Measurements from ENCODE around the gene HECW1. TPM values are rescaled to one million over a fixed set of nuclear protein-coding genes. Genes with fewer than 3 reads are reported as not detected.

The HECW1 gene
- total RNA-seq, 1 donor from 2014 or later: 1.6 TPM

DNA sequence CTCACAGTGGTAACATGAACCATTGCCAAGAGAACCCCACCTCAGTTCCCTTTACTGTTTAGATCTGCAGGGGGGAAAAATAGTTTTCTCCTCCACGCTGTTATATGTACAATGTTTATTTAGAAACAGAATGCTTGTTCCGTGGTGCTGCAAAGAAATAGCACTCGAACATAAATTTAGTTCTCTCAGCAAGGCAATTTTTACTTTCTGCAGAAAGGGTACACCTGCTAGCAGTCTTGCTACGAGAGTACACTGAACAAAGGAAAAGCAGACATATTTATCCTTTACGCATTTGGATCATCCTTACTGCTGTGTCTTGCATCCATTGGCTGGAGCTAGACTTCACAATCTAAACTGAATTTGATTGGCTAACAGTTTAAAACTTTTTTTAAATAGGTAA is 178.5 kb downstream of the HECW1 start:
- DNase-seq: no peak
- no peak for TF ChIP-seq CTCF (IDR thresholded peaks at IDR 0.05)
- no peaks in the 10 kb centered on the region for H3K36me3 ChIP-seq
- ATAC-seq: no peak
- no peaks in the 10 kb centered on the region for H3K4me1 ChIP-seq
- H3K4me3 ChIP-seq: no peak overlapping the region
- no peaks in the 10 kb centered on the region for H3K9me3 ChIP-seq
- intact Hi-C loops (cut with DNase I): no loop called here
- H3K27ac ChIP-seq: no peak overlapping the region
- H3K27me3 ChIP-seq: no peaks in the 10 kb centered on the region

DNA sequence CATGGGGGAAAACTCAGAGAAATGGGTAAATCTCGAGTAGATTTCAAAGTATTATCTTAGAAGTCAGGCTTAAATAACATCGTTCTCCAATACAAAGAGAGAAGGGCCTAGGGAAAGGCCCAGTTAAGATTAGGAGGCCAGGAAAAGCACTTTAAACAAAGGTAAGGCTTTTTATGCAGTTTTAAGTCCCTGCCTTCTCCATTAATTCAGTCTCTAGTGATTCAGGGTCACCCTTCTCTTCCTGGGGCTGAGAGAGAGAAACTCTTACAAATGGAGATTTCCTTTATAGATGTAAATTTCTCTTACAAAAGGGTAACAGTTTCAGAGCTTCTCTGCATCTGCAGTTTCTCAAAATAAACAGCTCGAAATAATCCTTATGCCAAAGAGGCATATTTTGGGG is 179.3 kb downstream of the HECW1 start:
- H3K4me3 ChIP-seq: no peak overlapping the region
- ATAC-seq (no peak), DNase-seq (no peak)
- no peak overlapping the region for H3K27ac ChIP-seq
- no peaks in the 10 kb centered on the region for H3K4me1 ChIP-seq
- H3K36me3 ChIP-seq: no peaks in the 10 kb centered on the region
- intact Hi-C loops (cut with DNase I): no loop called here
- no peaks in the 10 kb centered on the region for H3K9me3 ChIP-seq
- TF ChIP-seq CTCF (IDR thresholded peaks at IDR 0.05): no peak
- H3K27me3 ChIP-seq: no peaks in the 10 kb centered on the region

DNA sequence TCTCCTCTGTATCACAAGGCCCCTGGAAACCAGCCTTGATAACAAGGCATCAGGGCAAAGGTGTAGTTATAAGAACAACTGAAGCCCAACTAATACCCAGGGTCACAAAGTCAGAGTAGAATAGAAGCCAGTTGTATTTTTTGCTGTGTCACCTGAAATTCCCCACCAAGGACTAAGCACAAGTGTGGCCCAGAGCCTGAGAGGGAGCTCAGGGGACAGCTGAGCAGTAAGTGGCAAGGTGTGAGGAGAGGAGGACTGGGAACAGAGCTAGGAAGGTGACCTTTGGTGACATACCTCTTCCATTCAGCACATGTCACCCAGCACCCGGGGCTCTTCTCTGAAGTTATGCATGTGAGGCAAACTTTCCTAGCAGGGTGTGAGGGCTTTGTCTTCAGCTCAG is 179.9 kb downstream of the HECW1 start:
- Histone ChIP-seq H3K4me1 (no peaks in the 10 kb centered on the region), H3K9me3 (no peaks in the 10 kb centered on the region), H3K27me3 (no peaks in the 10 kb centered on the region), H3K27ac (no peak overlapping the region), H3K36me3 (no peaks in the 10 kb centered on the region), H3K4me3 (no peak overlapping the region)
- intact Hi-C loops (cut with DNase I): no loop called here
- ATAC-seq (no peak), DNase-seq (no peak)
- no peak for TF ChIP-seq CTCF (IDR thresholded peaks at IDR 0.05)

DNA sequence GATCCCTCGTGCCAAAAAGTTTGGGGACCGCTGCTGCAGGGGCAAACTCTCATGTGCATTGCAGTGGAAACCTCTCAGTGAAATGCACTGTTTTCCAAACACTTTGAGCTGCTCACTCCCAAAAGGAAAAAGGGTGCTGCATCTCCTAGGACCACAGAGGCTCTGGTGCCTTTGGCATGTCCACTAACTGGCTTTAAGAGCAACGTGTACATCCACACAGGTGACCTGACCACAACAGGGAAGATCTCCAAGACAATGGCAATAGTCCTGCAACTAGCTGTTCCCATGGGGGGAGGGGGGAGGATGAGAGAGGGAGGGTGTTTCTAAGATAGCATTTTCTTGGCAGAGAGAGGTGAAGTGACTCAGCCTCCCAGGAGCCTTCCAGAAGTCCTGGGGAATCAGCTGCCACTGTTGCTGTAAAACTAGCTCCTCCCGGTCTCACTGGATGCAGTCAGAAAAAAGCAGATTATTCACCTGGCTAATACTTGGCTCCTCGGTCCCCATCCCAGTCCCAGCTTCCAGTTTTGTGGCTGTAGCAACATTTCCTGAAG is 181.7 kb downstream of the HECW1 start:
- no peaks in the 10 kb centered on the region for H3K4me1 ChIP-seq
- H3K27ac ChIP-seq: no peak overlapping the region
- no peaks in the 10 kb centered on the region for H3K36me3 ChIP-seq
- intact Hi-C loops (cut with DNase I): no loop called here
- H3K27me3 ChIP-seq: no peaks in the 10 kb centered on the region
- H3K9me3 ChIP-seq: no peaks in the 10 kb centered on the region
- ATAC-seq (no peak), DNase-seq (no peak)
- no peak for TF ChIP-seq CTCF (IDR thresholded peaks at IDR 0.05)
- no peak overlapping the region for H3K4me3 ChIP-seq

DNA sequence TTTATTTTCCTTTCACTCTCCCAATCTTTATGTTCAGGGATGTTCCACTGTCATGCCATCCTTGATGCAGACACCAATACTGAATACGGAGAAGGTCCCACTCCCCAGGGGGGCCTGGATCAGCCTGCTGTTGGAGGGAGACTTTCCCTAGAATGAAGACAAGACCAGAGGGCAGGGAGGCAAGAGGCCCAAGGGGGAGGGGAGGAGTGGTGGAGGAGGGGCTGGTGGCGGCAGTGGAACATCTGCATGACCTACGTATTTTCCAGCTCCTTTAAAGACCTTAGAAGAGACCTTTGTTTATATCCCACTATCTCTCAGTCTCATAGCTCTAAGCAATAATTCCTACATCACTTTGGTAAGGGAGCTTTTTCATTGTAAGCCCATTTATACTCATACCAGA is 183.0 kb downstream of the HECW1 start:
- intact Hi-C loops (cut with DNase I): no loop called here
- H3K27ac ChIP-seq: no peak overlapping the region
- H3K4me1 ChIP-seq: no peaks in the 10 kb centered on the region
- TF ChIP-seq CTCF (IDR thresholded peaks at IDR 0.05): no peak
- DNase-seq: no peak
- ATAC-seq: no peak
- H3K36me3 ChIP-seq: no peaks in the 10 kb centered on the region
- H3K9me3 ChIP-seq: no peaks in the 10 kb centered on the region
- no peaks in the 10 kb centered on the region for H3K27me3 ChIP-seq
- H3K4me3 ChIP-seq: no peak overlapping the region

DNA sequence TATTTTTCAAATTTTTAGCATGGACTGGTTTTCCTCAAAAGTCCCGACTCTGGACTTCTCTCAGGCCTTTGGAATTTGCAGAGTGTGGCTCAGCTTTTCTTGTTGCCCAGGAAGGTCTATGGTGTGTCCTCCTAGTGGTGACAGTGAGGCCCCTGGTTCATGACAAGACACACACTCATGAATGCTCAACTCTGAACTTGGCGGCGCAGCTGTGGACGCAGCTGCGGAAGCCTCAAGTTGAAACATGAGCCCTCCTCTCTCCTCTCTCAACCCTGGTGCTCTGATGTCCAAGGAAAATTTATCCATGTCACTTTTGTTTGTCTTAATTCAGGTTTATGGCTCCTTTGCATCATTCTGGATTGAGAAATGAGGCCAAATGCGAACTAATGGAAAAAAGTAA is 183.9 kb downstream of the HECW1 start:
- ATAC-seq (no peak), DNase-seq (no peak)
- H3K27ac ChIP-seq: no peak overlapping the region
- intact Hi-C loops (cut with DNase I): no loop called here
- H3K9me3 ChIP-seq: no peaks in the 10 kb centered on the region
- H3K4me1 ChIP-seq: no peaks in the 10 kb centered on the region
- no peaks in the 10 kb centered on the region for H3K36me3 ChIP-seq
- H3K4me3 ChIP-seq: no peak overlapping the region
- no peaks in the 10 kb centered on the region for H3K27me3 ChIP-seq
- TF ChIP-seq CTCF (IDR thresholded peaks at IDR 0.05): no peak
